OCI-LY7 (cell line): ENCODE data around the gene GSK3B.
"Not testable (repeated sequence)": the region's sequence is repeated elsewhere in the genome, so short reads cannot be mapped to it uniquely, and the experiment has no call there.

Experiments used
- EZH2phosphoT487 ChIP-seq: fragments of 200-600 bp; sonication (generic); IDR thresholded peaks from 2 replicates; pipeline ENCODE4 v1.6.1; 2018; ENCODE audit warnings: low read depth, borderline replicate concordance, mild to moderate bottlenecking, mixed run types, antibody characterized with exemption, low read length, moderate library complexity, mixed read lengths
- TF ChIP-seq, protein P1 (sequence below): fragments of 200-600 bp; sonication (generic); conservative IDR thresholded peaks from 2 replicates; pipeline ENCODE4 v1.5.1; 2014; ENCODE audit warnings: mild to moderate bottlenecking, antibody characterized with exemption, low read length, moderate library complexity, mixed read lengths

DNA sequence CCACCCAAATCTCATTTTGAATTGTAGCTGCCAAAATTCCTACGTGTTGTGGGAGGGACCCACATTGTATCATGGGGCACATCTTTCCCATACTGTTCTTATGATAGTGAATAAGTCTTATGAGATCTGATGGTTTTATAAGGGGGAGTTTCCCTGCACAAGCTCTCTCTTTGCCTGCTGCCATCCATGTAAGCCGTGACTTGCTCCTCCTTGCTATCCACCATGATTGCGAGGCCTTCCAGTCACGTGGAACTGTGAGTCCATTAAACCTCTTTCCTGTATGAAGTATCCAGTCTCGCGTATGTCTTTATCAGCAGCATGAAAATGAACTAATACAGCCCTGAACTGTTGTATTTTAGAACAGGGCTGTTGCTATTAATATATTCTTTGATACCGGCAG is 40.6 kb downstream of the GSK3B start:
- TF ChIP-seq, protein P1, sequence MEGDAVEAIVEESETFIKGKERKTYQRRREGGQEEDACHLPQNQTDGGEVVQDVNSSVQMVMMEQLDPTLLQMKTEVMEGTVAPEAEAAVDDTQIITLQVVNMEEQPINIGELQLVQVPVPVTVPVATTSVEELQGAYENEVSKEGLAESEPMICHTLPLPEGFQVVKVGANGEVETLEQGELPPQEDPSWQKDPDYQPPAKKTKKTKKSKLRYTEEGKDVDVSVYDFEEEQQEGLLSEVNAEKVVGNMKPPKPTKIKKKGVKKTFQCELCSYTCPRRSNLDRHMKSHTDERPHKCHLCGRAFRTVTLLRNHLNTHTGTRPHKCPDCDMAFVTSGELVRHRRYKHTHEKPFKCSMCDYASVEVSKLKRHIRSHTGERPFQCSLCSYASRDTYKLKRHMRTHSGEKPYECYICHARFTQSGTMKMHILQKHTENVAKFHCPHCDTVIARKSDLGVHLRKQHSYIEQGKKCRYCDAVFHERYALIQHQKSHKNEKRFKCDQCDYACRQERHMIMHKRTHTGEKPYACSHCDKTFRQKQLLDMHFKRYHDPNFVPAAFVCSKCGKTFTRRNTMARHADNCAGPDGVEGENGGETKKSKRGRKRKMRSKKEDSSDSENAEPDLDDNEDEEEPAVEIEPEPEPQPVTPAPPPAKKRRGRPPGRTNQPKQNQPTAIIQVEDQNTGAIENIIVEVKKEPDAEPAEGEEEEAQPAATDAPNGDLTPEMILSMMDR = not testable (repeated sequence)
- TF ChIP-seq EZH2phosphoT487 = not testable (repeated sequence)
